WTC11 (cell line): ENCODE results near the gene RYR1. TPM values are rescaled to one million over a fixed set of nuclear protein-coding genes. Genes with fewer than 3 reads are reported as not detected.

Source experiments
- ATAC-seq: fragments of 200-7000 bp; cut with Tn5 transposase; 2 replicates; pipeline ENCODE4 v1.10.0; 2021; ENCODE audit warnings: mild to moderate bottlenecking, moderate library complexity
- CTCF ChIA-PET: fragments of 300-600 bp; sonication (Branson Sonifier 250); formaldehyde crosslinking; loops from one replicate; lab custom pipeline; 2021; ENCODE audit warnings: antibody characterized with exemption; lab: Charles Lee
- POLR2A ChIA-PET: fragments of 350-600 bp; sonication (Branson Sonifier 250); formaldehyde crosslinking; loops from one replicate; lab custom pipeline; 2021; ENCODE audit warnings: antibody characterized with exemption; lab: Charles Lee
- DNase-seq: peaks from one replicate; pipeline ENCODE4 v3.0.0; 2021; ENCODE audit warnings: low spot score
- H3K27ac Mint-ChIP-seq: 2 replicates; pipeline ENCODE4 v1.8.0; 2021; ENCODE audit warnings: mixed read lengths
- H3K27me3 Mint-ChIP-seq: 2 replicates; pipeline ENCODE4 v1.8.0; 2021; ENCODE audit warnings: low read depth, mild to moderate bottlenecking, moderate library complexity, mixed read lengths
- H3K36me3 Mint-ChIP-seq: 2 replicates; pipeline ENCODE4 v1.8.0; 2021; ENCODE audit warnings: mixed read lengths
- H3K4me1 Mint-ChIP-seq: 2 replicates; pipeline ENCODE4 v1.8.0; 2022; ENCODE audit warnings: mixed read lengths
- H3K4me3 Mint-ChIP-seq: 2 replicates; pipeline ENCODE4 v1.8.0; 2021; ENCODE audit warnings: mild to moderate bottlenecking, moderate library complexity, mixed read lengths
- H3K9me3 Mint-ChIP-seq: 2 replicates; pipeline ENCODE4 v1.8.0; 2021; ENCODE audit warnings: mixed read lengths
- GABPB1 ChIP-seq: sonication (generic); formaldehyde crosslinking; IDR thresholded peaks from 2 replicates; pipeline ENCODE4 v1.8.1; 2023; ENCODE audit warnings: mild to moderate bottlenecking, missing genetic modification reagents
- GRHL2 ChIP-seq: fragments of 250-450 bp; sonication (Bioruptor Pico); IDR thresholded peaks from 2 replicates; pipeline ENCODE4 v1.8.0; 2022; ENCODE audit warnings: mild to moderate bottlenecking, moderate library complexity; ENCODE audit not compliant: insufficient replicate concordance, severe bottlenecking
- SMAD4 ChIP-seq: sonication (generic); formaldehyde crosslinking; IDR thresholded peaks from 2 replicates; pipeline ENCODE4 v1.8.0; 2022; ENCODE audit warnings: mild to moderate bottlenecking, missing genetic modification reagents
- SP1 ChIP-seq: sonication (generic); formaldehyde crosslinking; conservative IDR thresholded peaks from 2 replicates; pipeline ENCODE4 v1.8.1; 2022; ENCODE audit warnings: missing genetic modification reagents
- ZBTB21 ChIP-seq: sonication (generic); formaldehyde crosslinking; IDR thresholded peaks from 2 replicates; pipeline ENCODE4 v1.8.1; 2023; ENCODE audit warnings: mild to moderate bottlenecking, missing genetic modification reagents, borderline replicate concordance
- ZNF219 ChIP-seq: sonication (generic); formaldehyde crosslinking; IDR thresholded peaks from 2 replicates; pipeline ENCODE4 v1.8.0; 2023; ENCODE audit warnings: missing genetic modification reagents, mild to moderate bottlenecking, borderline replicate concordance
- ZNF263 ChIP-seq: sonication (generic); formaldehyde crosslinking; IDR thresholded peaks from 2 replicates; pipeline ENCODE4 v1.8.1; 2022; ENCODE audit warnings: low read depth, mild to moderate bottlenecking, moderate library complexity, missing genetic modification reagents
- total RNA-seq: library from RNA; stranded (reverse); gene quantifications from 3 replicates; pipeline ENCODE4 v1.2.3, GENCODE V29; 2021
- TF ChIP-seq, protein P1 (sequence below): sonication (generic); formaldehyde crosslinking; IDR thresholded peaks from 2 replicates; pipeline ENCODE4 v1.8.1; 2022; ENCODE audit warnings: low read depth, missing genetic modification reagents, borderline replicate concordance
- TF ChIP-seq, protein P2 (sequence below): sonication (generic); formaldehyde crosslinking; IDR thresholded peaks from 2 replicates; pipeline ENCODE4 v1.8.0; 2022; ENCODE audit warnings: mild to moderate bottlenecking, missing genetic modification reagents
- TF ChIP-seq, protein P3 (sequence below): fragments of 200-600 bp; IDR thresholded peaks from 2 replicates; pipeline ENCODE4 v1.8.0; 2022; ENCODE audit warnings: antibody characterized with exemption
- TF ChIP-seq, protein P4 (sequence below): fragments of 250-450 bp; sonication (Bioruptor Pico); IDR thresholded peaks from 2 replicates; pipeline ENCODE4 v1.9.0; 2021; ENCODE audit warnings: mild to moderate bottlenecking
- TF ChIP-seq, protein P5 (sequence below): sonication (generic); formaldehyde crosslinking; IDR thresholded peaks from 2 replicates; pipeline ENCODE4 v1.8.1; 2022; ENCODE audit warnings: mild to moderate bottlenecking, missing genetic modification reagents, moderate library complexity, borderline replicate concordance
- TF ChIP-seq, protein P6 (sequence below): sonication (generic); formaldehyde crosslinking; IDR thresholded peaks from 2 replicates; pipeline ENCODE4 v1.8.0; 2023; ENCODE audit warnings: missing genetic modification reagents, mild to moderate bottlenecking, borderline replicate concordance
- TF ChIP-seq, protein P7 (sequence below): sonication (generic); formaldehyde crosslinking; IDR thresholded peaks from 2 replicates; pipeline ENCODE4 v1.8.1; 2023; ENCODE audit warnings: mild to moderate bottlenecking, missing genetic modification reagents, moderate library complexity

The RYR1 gene
- total RNA-seq, 1 experiment from 2014 or later, result 24.2 TPM

DNA sequence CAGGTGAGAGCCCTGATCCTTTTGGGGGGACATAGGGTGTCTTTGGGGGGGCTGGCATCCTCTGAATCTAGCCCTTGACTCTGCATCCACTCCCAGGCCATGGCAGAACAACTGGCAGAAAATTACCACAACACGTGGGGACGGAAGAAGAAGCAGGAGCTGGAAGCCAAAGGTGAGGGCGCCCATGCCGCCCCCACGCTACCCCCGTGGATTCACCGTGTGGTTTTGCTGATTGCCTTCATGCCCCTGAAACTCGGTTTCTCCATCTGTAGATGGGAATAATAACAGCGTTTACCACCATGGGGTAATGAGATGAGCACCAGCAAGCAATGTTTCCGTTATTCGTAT, 72.9 kb downstream of the RYR1 start (continued):
- TF ChIP-seq, protein P1, sequence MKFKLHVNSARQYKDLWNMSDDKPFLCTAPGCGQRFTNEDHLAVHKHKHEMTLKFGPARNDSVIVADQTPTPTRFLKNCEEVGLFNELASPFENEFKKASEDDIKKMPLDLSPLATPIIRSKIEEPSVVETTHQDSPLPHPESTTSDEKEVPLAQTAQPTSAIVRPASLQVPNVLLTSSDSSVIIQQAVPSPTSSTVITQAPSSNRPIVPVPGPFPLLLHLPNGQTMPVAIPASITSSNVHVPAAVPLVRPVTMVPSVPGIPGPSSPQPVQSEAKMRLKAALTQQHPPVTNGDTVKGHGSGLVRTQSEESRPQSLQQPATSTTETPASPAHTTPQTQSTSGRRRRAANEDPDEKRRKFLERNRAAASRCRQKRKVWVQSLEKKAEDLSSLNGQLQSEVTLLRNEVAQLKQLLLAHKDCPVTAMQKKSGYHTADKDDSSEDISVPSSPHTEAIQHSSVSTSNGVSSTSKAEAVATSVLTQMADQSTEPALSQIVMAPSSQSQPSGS (CRISPR knock-in tag), result no peak
- TF ChIP-seq SMAD4, result no peak
- no peak for TF ChIP-seq GRHL2 (CRISPR knock-in tag)
- no peak for TF ChIP-seq GABPB1 (CRISPR knock-in tag)
- TF ChIP-seq, all 79 proteins: peak for 0

DNA sequence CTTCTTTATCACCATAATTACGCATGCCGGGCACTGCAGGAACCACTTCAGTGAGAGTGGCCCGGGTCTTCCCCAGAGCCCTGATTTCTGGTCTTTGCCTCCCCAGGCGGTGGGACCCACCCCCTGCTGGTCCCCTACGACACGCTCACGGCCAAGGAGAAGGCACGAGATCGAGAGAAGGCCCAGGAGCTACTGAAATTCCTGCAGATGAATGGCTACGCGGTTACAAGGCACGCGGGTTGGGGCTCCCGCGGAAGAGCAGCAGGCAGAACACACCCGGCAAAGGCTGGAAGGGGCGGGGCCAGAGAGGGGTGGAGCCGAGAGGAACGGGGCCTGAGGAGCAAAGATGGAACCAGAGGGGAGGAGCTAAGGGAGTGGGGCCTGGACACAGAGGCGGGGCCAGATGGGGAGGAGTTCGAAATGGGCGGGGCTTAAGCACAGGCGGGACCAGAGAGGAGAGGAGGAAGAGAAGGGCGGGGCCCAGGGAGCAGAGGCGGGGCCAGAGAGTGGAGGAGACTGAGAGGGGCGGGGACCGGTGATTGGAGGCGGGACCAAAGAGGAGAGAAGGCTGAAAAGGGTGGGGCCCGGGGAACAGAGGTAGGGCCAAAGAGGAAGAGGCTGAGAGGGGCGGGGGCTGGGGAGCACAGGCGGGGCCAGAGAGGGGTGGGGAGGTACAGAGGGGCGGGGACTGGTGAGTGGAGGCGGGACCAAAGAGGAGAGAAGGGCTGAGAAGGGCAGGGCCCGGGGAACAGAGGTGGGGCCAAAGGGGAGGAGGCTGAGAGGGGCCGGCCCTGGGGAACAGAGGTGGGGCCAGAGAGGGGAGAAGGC, 73.4 kb downstream of the RYR1 start:
- ATAC-seq (peak; percentile 92), DNase-seq (peak; percentile 100)
- Mint-ChIP-seq H3K4me3 (peak overlapping the region; percentile 20; the same call in 1 of the 2 replicates), H3K36me3 (peaks cover 48% of the 10 kb centered on the region), H3K27ac (peak overlapping the region; percentile 8; the same call in 1 of the 2 replicates), H3K4me1 (peaks cover 9% of the 10 kb centered on the region; the same call in 1 of the 2 replicates), H3K9me3 (no peaks in the 10 kb centered on the region; the same call in none of the 2 replicates), H3K27me3 (no peaks in the 10 kb centered on the region)
- POLR2A ChIA-PET, result interaction anchor here (0.5 to 1.2 kb wide), 5 partner anchors 10 to 119 kb away, joined by 3 to 11 read pairs (median 4); partner anchors contain the start of gene GGN
- CTCF ChIA-PET, result interaction anchor here (0.6 to 1.3 kb wide), 12 partner anchors 9 to 424 kb away, joined by 3 to 24 read pairs (median 4); partner anchors contain the start of genes EIF3K, FAM98C, MRPS12 and SARS2
- TF ChIP-seq ZNF263 (CRISPR knock-in tag), result no peak
- TF ChIP-seq, protein P2, sequence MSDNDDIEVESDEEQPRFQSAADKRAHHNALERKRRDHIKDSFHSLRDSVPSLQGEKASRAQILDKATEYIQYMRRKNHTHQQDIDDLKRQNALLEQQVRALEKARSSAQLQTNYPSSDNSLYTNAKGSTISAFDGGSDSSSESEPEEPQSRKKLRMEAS, result peak; percentile 55; the same call in 1 of the 2 replicates
- peak; percentile 41; the same call in 1 of the 2 replicates for TF ChIP-seq SP1

DNA sequence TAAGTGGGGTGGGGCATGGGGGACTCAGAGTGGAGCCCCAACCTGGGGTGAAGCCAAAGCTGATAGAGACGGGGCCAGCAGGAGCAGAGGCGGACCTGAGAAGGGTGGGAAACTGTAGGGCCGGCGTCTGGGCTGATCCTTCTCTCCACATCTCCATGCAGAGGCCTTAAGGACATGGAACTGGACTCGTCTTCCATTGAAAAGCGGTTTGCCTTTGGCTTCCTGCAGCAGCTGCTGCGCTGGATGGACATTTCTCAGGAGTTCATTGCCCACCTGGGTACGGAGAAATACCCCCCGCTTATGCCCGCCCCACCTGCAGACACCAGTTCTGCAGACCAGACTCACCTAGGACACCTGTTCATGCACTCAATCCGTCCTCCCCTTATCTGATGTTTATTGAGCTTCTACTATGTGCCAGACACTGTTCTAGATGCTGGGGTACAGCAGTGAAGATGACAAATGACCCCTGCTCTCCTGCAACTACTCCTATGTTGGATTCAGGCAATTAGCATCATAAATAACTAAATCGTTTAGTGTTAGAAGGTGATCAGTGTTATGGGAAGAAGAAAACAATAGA, 74.1 kb downstream of the RYR1 start:
- Mint-ChIP-seq H3K9me3 (no peaks in the 10 kb centered on the region; the same call in none of the 2 replicates), H3K27me3 (no peaks in the 10 kb centered on the region), H3K4me3 (no peak overlapping the region), H3K27ac (peak overlapping the region; percentile 15; the same call in 1 of the 2 replicates), H3K36me3 (peaks cover 46% of the 10 kb centered on the region), H3K4me1 (peaks cover 9% of the 10 kb centered on the region; the same call in 1 of the 2 replicates)
- CTCF ChIA-PET, result interaction anchor here (0.6 to 1.3 kb wide), 11 partner anchors 8 to 423 kb away, joined by 3 to 24 read pairs (median 3); partner anchors contain the start of genes EIF3K, FAM98C, MRPS12 and SARS2
- no peak for DNase-seq
- ATAC-seq, result no peak
- POLR2A ChIA-PET, result interaction anchor here (1.2 kb wide), 1 partner anchor 11 kb away, joined by 4 read pairs; no protein-coding TSS in a partner anchor
- TF ChIP-seq, protein P3, sequence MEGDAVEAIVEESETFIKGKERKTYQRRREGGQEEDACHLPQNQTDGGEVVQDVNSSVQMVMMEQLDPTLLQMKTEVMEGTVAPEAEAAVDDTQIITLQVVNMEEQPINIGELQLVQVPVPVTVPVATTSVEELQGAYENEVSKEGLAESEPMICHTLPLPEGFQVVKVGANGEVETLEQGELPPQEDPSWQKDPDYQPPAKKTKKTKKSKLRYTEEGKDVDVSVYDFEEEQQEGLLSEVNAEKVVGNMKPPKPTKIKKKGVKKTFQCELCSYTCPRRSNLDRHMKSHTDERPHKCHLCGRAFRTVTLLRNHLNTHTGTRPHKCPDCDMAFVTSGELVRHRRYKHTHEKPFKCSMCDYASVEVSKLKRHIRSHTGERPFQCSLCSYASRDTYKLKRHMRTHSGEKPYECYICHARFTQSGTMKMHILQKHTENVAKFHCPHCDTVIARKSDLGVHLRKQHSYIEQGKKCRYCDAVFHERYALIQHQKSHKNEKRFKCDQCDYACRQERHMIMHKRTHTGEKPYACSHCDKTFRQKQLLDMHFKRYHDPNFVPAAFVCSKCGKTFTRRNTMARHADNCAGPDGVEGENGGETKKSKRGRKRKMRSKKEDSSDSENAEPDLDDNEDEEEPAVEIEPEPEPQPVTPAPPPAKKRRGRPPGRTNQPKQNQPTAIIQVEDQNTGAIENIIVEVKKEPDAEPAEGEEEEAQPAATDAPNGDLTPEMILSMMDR, result no peak
- TF ChIP-seq, protein P4, sequence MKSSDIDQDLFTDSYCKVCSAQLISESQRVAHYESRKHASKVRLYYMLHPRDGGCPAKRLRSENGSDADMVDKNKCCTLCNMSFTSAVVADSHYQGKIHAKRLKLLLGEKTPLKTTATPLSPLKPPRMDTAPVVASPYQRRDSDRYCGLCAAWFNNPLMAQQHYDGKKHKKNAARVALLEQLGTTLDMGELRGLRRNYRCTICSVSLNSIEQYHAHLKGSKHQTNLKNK, result no peak

DNA sequence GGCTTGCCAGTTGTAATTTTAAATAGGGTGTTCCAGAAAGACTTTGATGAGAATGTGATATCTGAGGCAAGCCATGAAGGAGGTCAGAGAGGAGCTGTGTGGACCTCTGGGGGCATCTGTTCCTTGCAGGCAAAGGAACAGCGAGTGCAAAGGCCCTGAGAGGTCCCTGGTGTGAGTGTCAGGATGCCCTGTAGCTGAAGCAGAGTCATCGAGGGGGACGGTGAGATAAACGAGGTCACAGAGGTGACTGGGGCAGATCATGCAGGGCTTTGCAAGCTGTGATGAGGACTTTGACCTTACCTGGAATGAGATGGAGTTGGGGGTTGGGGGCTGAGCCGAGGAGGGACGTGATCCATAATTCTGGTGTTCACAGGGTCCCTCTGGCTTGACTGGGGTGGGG, 75.0 kb downstream of the RYR1 start:
- DNase-seq (no peak), ATAC-seq (no peak)
- Mint-ChIP-seq H3K9me3 (no peaks in the 10 kb centered on the region; the same call in 1 of the 2 replicates), H3K27me3 (no peaks in the 10 kb centered on the region), H3K4me3 (no peak overlapping the region), H3K36me3 (peaks cover 38% of the 10 kb centered on the region), H3K27ac (peak overlapping the region; percentile 45; the same call in 1 of the 2 replicates), H3K4me1 (peaks cover 9% of the 10 kb centered on the region; the same call in 1 of the 2 replicates)
- ChIA-PET POLR2A (no interaction called here), CTCF (interaction anchor here (1.2 kb wide), 1 partner anchor 106 kb away, joined by 3 read pairs; the partner anchor contains the start of gene FAM98C)
- TF ChIP-seq, protein P5, sequence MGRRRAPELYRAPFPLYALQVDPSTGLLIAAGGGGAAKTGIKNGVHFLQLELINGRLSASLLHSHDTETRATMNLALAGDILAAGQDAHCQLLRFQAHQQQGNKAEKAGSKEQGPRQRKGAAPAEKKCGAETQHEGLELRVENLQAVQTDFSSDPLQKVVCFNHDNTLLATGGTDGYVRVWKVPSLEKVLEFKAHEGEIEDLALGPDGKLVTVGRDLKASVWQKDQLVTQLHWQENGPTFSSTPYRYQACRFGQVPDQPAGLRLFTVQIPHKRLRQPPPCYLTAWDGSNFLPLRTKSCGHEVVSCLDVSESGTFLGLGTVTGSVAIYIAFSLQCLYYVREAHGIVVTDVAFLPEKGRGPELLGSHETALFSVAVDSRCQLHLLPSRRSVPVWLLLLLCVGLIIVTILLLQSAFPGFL (CRISPR knock-in tag), result no peak
- TF ChIP-seq, protein P6, sequence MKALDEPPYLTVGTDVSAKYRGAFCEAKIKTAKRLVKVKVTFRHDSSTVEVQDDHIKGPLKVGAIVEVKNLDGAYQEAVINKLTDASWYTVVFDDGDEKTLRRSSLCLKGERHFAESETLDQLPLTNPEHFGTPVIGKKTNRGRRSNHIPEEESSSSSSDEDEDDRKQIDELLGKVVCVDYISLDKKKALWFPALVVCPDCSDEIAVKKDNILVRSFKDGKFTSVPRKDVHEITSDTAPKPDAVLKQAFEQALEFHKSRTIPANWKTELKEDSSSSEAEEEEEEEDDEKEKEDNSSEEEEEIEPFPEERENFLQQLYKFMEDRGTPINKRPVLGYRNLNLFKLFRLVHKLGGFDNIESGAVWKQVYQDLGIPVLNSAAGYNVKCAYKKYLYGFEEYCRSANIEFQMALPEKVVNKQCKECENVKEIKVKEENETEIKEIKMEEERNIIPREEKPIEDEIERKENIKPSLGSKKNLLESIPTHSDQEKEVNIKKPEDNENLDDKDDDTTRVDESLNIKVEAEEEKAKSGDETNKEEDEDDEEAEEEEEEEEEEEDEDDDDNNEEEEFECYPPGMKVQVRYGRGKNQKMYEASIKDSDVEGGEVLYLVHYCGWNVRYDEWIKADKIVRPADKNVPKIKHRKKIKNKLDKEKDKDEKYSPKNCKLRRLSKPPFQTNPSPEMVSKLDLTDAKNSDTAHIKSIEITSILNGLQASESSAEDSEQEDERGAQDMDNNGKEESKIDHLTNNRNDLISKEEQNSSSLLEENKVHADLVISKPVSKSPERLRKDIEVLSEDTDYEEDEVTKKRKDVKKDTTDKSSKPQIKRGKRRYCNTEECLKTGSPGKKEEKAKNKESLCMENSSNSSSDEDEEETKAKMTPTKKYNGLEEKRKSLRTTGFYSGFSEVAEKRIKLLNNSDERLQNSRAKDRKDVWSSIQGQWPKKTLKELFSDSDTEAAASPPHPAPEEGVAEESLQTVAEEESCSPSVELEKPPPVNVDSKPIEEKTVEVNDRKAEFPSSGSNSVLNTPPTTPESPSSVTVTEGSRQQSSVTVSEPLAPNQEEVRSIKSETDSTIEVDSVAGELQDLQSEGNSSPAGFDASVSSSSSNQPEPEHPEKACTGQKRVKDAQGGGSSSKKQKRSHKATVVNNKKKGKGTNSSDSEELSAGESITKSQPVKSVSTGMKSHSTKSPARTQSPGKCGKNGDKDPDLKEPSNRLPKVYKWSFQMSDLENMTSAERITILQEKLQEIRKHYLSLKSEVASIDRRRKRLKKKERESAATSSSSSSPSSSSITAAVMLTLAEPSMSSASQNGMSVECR (CRISPR knock-in tag), result no peak
- TF ChIP-seq ZNF219 (CRISPR knock-in tag) (no peak), ZBTB21 (CRISPR knock-in tag) (no peak), GABPB1 (CRISPR knock-in tag) (no peak)
- TF ChIP-seq, protein P7, sequence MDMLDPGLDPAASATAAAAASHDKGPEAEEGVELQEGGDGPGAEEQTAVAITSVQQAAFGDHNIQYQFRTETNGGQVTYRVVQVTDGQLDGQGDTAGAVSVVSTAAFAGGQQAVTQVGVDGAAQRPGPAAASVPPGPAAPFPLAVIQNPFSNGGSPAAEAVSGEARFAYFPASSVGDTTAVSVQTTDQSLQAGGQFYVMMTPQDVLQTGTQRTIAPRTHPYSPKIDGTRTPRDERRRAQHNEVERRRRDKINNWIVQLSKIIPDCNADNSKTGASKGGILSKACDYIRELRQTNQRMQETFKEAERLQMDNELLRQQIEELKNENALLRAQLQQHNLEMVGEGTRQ (CRISPR knock-in tag), result no peak
